Astrocyte of the hippocampus (primary cell): Measurements from ENCODE around the gene MAP7D3.
"Not testable (repeated sequence)": the region's sequence is repeated elsewhere in the genome, so short reads cannot be mapped to it uniquely, and the experiment has no call there.

Experiments
- DNase-seq: peaks from one replicate; pipeline ENCODE4 v3.0.0; 2011; ENCODE audit warnings: low read depth, low spot score

MAP7D3 gene

DNA sequence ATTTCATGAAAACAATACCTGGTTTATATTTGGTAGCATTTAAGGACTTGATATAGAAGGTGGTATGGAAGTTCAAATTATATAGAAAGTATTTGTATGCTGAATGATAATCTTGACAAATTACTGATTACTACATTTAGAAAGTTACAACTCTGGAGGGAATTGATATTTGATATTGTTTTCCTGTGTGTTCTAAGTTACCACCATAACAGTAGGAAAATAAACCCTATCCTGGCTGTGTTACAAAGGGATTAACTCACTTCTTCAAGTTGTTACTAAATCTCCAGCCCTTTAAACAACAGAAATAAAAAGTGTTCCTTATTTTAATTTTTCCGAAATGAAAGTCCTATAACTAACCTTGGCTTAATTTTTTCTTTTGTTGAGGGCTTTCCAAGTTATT, 67.3 kb downstream of the MAP7D3 start:
- no peak for DNase-seq

DNA sequence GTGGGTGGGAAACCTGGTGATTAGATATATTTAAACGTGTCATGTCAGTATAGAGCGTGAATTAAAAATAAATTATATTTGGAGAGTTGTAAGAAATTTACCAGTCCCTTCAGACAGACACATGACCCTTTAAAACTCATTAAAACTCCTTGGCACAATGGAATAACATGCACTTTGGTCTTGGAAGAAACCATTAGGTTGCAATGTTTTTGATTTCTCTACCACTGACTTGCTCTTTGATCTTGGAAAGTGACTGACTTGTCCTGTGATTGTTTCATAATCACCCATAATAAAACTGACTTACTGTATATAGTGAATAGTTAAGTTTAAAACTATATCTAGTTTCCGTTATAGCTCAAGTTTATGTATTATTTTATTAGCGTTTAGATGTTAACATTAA, 68.0 kb downstream of the MAP7D3 start:
- no peak for DNase-seq

GRCh38 chrX:136182414-136182813, 68.8 kb downstream of the MAP7D3 start:
- no peak for DNase-seq

GRCh38 chrX:136179133-136179532, 72.1 kb downstream of the MAP7D3 start:
- DNase-seq = no peak

DNA sequence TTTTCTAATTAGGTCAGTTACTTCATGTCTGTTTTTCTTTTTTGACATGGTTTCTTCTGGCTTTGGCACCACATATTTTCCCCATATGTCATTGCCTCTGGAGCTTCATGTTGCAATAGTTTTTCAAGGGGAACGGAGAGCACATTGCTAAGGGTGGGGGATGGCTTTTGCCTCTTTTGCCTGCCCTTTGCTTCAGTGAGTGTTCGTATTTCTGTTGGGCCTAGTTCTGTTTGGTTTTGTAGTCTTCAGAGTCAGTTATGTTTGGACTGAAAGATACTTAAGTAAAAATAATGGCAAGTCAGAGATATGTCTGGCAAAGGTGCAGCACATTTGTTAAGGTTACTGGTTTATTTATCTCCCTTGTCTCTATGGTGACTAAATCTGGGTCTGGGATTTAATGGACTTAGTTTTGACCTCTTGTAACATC, 74.8 kb downstream of the MAP7D3 start:
- DNase-seq = peak; percentile 82

DNA sequence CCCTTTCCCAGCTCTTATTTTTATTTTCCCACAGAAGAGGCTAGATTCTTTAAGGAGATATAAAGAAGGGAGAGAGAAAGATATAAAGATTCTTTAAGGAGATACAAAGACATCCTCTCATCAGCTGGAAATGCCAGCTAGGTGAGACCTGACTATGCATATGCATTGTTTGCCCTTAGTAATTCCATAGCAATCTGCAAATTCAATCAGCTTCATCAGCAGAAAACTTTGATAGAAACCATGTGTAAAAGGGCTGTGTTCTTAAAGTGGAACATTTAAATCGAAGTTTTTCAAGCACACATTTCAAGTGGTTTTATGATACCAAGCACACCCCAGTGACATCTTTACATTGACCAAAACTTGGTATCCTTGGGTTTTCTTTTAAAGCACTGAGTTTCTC, 79.8 kb downstream of the MAP7D3 start:
- no peak for DNase-seq

DNA sequence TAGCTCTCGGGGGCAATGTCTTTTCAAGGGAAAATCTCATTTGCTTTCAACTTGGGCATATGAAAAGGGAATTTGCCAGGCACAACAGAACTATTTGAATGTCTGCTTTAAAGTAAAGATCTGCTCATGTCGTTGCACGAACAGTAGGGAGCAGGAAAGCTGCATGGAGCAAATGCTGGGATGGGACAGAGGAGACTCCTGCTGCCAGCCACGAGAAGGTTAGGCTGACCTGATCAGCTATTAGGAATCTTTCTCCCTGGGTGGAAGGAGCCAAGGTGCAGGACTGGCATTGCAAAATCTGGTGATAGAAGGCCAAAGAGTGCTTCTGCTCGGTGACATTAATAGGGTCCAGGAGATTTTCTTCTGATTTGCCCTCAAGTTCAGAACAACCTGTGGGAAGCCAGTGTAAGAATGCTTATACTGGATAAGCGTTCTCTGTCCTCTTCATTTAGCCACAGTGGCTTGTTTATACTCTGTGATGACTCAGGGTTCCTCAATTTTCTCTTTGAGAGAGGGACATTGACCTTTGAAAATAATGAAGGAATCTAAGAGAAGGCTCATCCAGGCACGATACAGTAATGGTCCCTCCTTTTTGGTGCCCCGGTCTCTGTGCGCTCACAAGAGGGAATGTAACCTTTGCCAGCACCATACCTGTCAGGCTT, 80.9 kb downstream of the MAP7D3 start:
- peak; percentile 65 for DNase-seq

GRCh38 chrX:136168929-136169735, 82.1 kb downstream of the MAP7D3 start:
- peak; percentile 90 for DNase-seq

DNA sequence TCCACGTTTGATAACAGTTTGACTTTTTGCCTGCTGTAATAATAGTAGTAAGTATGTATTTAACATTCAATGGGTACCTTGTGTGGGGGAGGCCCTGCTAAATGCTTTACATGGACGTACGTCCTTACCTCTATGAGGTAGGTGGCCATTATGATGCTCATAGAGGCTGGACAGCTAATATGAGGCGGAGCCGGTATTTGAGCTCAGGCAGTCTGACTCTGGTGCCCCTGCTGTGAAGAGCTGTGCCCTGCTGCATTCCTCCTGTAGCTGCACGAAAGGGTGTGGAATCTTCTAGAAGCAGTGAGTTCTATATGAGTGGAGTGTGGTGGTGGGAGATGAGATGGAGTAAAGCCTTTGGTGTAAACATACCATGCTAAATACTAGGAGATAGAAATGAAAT, 83.2 kb downstream of the MAP7D3 start:
- DNase-seq = not testable (repeated sequence)

GRCh38 chrX:136166221-136166855, 84.9 kb downstream of the MAP7D3 start:
- peak; percentile 36 for DNase-seq

DNA sequence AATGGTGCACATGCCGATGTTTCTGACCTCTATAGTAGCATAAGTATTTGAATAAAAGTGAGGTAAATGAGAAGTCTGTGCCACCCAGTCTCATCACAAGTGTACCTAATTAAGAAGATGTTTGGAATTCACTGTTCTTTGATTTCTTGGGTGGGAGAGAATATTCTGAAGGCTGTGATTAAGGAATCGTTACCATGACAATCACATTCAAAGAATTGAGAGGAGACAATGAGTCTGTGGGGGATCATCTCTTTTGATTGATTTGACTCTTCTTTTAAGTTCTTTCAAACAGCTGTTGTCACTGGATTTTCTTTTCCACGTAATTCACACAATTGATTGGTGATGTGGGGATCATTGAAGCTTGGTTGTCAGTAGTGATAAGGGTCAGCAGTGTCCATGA, 85.8 kb downstream of the MAP7D3 start:
- DNase-seq = no peak

DNA sequence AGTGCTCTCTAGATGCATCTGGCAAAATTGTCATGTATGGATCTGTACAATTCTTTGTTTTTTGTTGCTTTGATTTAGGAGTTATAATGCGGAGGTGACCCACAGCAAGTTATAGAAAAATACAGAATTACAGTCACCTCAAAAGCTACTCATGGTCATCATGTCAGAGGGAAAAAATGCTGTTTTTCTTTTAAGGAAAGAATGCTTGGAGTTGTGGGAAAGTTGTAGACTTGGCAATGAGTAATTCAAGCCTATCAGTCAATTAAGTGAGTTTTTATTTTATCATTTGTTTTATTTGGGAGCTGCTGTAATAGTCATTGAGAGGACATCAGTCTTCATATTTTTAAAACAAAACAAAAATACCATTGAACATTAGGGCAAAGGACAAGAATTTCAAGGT, 87.5 kb downstream of the MAP7D3 start:
- peak; percentile 43 for DNase-seq
